Fibroblast of the conjunctiva (primary cell): Measurements from ENCODE around the gene ANKRD63.
A peak's percentile ranks its signal among the peaks of the same experiment; 100 is the strongest.

ENCODE experiments used
- DNase-seq: peaks from one replicate; pipeline ENCODE4 v3.0.0-alpha.2; 2010; ENCODE audit warnings: low read depth

The ANKRD63 gene

GRCh38 chr15:40279437-40280141, 3.3 kb downstream of the ANKRD63 start:
- DNase-seq: no peak

- DNase-seq: no peak
These were observed 4.8 kb downstream of the ANKRD63 start for GRCh38 chr15:40278026-40278425.

GRCh38 chr15:40277471-40277870, 5.4 kb downstream of the ANKRD63 start:
- DNase-seq: no peak

- no peak for DNase-seq
These were observed 5.9 kb downstream of the ANKRD63 start for GRCh38 chr15:40276927-40277326.

GRCh38 chr15:40275954-40276353, 6.9 kb downstream of the ANKRD63 start:
- DNase-seq: no peak

- DNase-seq: no peak
These were observed 7.3 kb downstream of the ANKRD63 start for GRCh38 chr15:40275523-40275922.

- peak; percentile 60 for DNase-seq
These were observed 8.3 kb downstream of the ANKRD63 start for GRCh38 chr15:40274350-40275274.

GRCh38 chr15:40273428-40273827, 9.4 kb downstream of the ANKRD63 start:
- DNase-seq: no peak

- no peak for DNase-seq
These were observed 10.3 kb downstream of the ANKRD63 start for GRCh38 chr15:40272485-40273056.

- DNase-seq: no peak
These were observed 11.0 kb downstream of the ANKRD63 start for GRCh38 chr15:40271685-40272484.

- DNase-seq: no peak
These were observed 12.4 kb downstream of the ANKRD63 start for GRCh38 chr15:40270246-40270995.

GRCh38 chr15:40269604-40270003, 13.3 kb downstream of the ANKRD63 start:
- no peak for DNase-seq

GRCh38 chr15:40267670-40268069, 15.2 kb downstream of the ANKRD63 start:
- DNase-seq: no peak

GRCh38 chr15:40266828-40267304, 16.0 kb downstream of the ANKRD63 start:
- DNase-seq: peak; percentile 67

- no peak for DNase-seq
These were observed 17.0 kb downstream of the ANKRD63 start for GRCh38 chr15:40265875-40266274.

- DNase-seq: no peak
These were observed 17.5 kb downstream of the ANKRD63 start for GRCh38 chr15:40265355-40265754.

GRCh38 chr15:40264321-40265153, 18.3 kb downstream of the ANKRD63 start:
- no peak for DNase-seq

- peak; percentile 55 for DNase-seq
These were observed 19.7 kb downstream of the ANKRD63 start for GRCh38 chr15:40263024-40263754.

- no peak for DNase-seq
These were observed 23.8 kb downstream of the ANKRD63 start for GRCh38 chr15:40259021-40259420.
